Measurements from ENCODE around the gene ADAMTS12. TPM values are rescaled to one million over a fixed set of nuclear protein-coding genes. Genes with fewer than 3 reads are reported as not detected.

ADAMTS12 gene
- total RNA-seq, 1 experiment from 2014 or later: 6.2 TPM

GRCh38 chr5:33801292-33801691 is 90.5 kb downstream of the ADAMTS12 start:
- Histone ChIP-seq H4K20me1 (ENCODE audit: control insufficient read depth, insufficient read depth, insufficient read length) (no peaks in the 10 kb centered on the region), H2BK120ac (ENCODE audit: low read depth, low read length, poor library complexity, severe bottlenecking) (no peak overlapping the region), H2BK20ac (ENCODE audit: low read depth, low read length, poor library complexity, severe bottlenecking) (no peak overlapping the region), H3K23me2 (ENCODE audit: insufficient read length, low read depth, low read length, poor library complexity, severe bottlenecking) (no peaks in the 10 kb centered on the region), H3K9me3 (ENCODE audit: control insufficient read depth, low read depth, low read length) (no peaks in the 10 kb centered on the region), H4K8ac (replicated peaks; ENCODE audit: insufficient read length, low read depth, low read length) (no peak overlapping the region), H3K79me2 (ENCODE audit: insufficient read depth, low read length) (no peaks in the 10 kb centered on the region), H2BK12ac (ENCODE audit: insufficient read length, low read depth, low read length) (no peak overlapping the region), H3K4me2 (ENCODE audit: insufficient read depth, insufficient read length, low read length) (no peak overlapping the region), H3K27me3 (ENCODE audit: insufficient read depth, low read length) (no peaks in the 10 kb centered on the region), H3K23ac (ENCODE audit: insufficient read length, low read depth, low read length) (no peak overlapping the region), H4K91ac (ENCODE audit: insufficient read length, low read depth, low read length) (no peak overlapping the region), H3K18ac (ENCODE audit: insufficient read length, low read depth, low read length) (no peak overlapping the region), H2AFZ (ENCODE audit: low read length) (no peak overlapping the region), H4K5ac (ENCODE audit: insufficient read length, low read depth, low read length) (no peak overlapping the region), H3K56ac (ENCODE audit: insufficient read length, low read depth, low read length) (no peak overlapping the region), H3K79me1 (ENCODE audit: insufficient read depth, low read depth, low read length, poor library complexity, severe bottlenecking) (no peaks in the 10 kb centered on the region), H3K14ac (ENCODE audit: insufficient read depth, low read length) (no peak overlapping the region), H3K4me1 (ENCODE audit: insufficient read depth, low read length) (no peaks in the 10 kb centered on the region), H2BK15ac (ENCODE audit: low read depth, low read length) (no peak overlapping the region), H3K9ac (ENCODE audit: extremely low read depth, insufficient read length, low read length) (no peak overlapping the region), H3K4ac (ENCODE audit: low read depth, low read length) (no peak overlapping the region), H3T11ph (ENCODE audit: low read length) (no peak overlapping the region), H2BK5ac (ENCODE audit: insufficient read length, low read length) (no peak overlapping the region), H2AK5ac (ENCODE audit: insufficient read length, low read length) (no peak overlapping the region), H3K27ac (ENCODE audit: insufficient read length, low read depth, low read length) (no peak overlapping the region)
- H3K4me3 Mint-ChIP-seq: no peak overlapping the region
- peaks cover 2 to 5% of the 10 kb centered on the region in 2 experiments; a peak in 3 of 4 replicates for H3K4me1 Mint-ChIP-seq
- H3K9me3 Mint-ChIP-seq: no peaks in the 10 kb centered on the region
- DNase-seq: no peak
- TF ChIP-seq, protein P1, sequence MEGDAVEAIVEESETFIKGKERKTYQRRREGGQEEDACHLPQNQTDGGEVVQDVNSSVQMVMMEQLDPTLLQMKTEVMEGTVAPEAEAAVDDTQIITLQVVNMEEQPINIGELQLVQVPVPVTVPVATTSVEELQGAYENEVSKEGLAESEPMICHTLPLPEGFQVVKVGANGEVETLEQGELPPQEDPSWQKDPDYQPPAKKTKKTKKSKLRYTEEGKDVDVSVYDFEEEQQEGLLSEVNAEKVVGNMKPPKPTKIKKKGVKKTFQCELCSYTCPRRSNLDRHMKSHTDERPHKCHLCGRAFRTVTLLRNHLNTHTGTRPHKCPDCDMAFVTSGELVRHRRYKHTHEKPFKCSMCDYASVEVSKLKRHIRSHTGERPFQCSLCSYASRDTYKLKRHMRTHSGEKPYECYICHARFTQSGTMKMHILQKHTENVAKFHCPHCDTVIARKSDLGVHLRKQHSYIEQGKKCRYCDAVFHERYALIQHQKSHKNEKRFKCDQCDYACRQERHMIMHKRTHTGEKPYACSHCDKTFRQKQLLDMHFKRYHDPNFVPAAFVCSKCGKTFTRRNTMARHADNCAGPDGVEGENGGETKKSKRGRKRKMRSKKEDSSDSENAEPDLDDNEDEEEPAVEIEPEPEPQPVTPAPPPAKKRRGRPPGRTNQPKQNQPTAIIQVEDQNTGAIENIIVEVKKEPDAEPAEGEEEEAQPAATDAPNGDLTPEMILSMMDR (conservative IDR thresholded peaks at IDR 0.05): no peak
- no peak overlapping the region for H3K27ac Mint-ChIP-seq
- no peaks in the 10 kb centered on the region; a peak in 1 of 7 replicates for H3K36me3 Mint-ChIP-seq (ENCODE audit: insufficient read depth in 1 of 3, low read depth in 3 of 3)
- H3K27me3 Mint-ChIP-seq (ENCODE audit: low read depth): no peaks in the 10 kb centered on the region

Data from H9 (cell line).